GM18858 (cell line): ENCODE data around the gene TVP23A.

ENCODE experiments used
- ATAC-seq: cut with Tn5 transposase; IDR thresholded peaks from one replicate; pipeline ENCODE4 v1.9.1; 2021; ENCODE audit not compliant: unreplicated experiment

TVP23A gene

DNA sequence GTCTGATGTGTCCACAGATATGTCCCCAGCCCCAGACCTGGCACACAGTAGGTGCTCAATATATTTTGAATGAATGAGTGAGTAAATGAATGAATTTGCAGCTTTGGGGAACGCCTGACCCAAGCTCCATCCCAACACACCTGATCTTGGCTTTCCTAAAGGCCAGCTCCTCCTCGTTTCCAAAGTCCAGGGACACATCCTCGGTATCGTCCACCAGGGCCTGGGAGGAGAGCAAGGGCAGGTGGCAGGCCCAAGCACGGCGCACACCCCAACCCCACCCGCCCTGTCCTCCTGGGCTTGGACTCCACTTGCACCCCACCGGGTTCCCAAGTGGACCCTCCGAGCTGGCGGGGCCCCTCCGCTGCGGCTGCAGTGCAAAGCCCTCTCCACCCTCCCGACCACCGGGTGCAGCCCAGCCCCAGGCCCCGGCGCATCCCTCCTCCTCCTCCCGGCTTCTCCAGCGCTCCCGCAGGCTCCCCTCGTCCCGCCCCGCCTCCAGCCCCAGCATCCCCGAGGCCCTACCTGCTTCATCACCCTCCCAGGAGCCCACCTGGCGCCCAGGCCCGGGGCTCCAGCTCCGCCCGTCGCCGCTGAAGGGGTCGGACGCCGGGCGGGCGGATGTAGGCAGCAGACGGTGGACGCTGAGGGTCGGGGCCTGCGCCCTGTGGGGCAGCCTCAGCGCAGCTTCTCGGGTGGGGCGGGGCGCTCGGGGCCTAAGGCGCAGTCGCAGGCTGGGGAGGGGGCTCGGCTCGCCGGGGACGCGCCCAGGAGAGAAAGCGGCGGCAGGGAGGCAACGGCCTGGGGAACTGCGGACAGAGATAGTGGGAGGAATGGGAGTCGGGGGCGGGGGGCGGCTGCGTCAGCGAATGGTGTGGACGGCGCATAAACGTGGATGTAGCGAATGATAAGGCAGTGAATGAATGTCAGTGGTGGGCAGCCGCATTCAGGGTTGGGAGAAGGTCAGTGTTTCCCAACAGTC lies at the start of gene TVP23A:
Gene TVP23A (minus strand): TSS at position 832 of the 979 bp plus-strand sequence. CDS start 301 bp downstream, at position 531.
- ATAC-seq, result no peak

DNA sequence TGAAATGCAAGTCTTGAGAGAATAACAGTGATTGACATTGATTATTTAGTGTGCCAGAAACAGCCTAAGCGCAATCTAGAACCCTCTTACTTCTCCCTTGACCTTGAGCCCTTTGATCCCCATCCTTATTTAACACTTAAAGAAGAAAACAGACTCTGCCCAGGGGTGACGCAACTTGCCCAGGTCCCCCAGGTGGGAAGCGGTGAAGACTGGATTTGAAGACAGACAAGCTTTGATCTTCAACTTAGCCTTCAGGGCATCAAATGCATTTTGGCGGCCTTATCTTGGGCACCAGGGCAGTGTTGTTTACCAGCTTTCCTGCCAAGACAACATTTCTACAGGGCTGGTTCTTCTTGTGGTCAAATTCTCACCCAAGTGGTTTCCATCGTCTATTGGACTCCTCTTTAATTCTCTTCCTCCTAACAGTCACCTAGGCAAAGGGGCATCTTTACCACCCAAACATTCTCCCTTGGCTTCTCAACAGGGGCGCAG lies 49.6 kb upstream of the TVP23A start:
- no peak for ATAC-seq

DNA sequence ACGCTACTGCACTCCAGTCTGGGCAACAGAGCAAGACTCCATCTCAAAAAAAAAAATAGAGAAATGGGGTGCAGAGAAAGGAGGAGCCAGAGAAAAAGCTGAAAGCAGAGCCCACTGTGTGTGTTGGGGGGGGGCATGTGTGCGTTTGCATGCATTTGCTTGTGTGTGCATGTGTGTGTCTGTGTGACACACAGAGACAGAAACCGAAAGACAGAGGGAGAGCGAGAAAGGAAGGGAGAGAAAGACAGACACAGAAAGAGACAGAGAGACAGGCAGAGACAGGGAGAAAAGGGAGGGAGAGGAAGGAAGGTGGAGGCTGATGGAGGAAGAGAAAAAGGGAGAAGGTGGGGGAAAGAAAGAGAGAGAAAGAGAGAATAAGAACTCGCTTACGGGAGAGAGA lies 48.6 kb upstream of the TVP23A start:
- no peak for ATAC-seq

DNA sequence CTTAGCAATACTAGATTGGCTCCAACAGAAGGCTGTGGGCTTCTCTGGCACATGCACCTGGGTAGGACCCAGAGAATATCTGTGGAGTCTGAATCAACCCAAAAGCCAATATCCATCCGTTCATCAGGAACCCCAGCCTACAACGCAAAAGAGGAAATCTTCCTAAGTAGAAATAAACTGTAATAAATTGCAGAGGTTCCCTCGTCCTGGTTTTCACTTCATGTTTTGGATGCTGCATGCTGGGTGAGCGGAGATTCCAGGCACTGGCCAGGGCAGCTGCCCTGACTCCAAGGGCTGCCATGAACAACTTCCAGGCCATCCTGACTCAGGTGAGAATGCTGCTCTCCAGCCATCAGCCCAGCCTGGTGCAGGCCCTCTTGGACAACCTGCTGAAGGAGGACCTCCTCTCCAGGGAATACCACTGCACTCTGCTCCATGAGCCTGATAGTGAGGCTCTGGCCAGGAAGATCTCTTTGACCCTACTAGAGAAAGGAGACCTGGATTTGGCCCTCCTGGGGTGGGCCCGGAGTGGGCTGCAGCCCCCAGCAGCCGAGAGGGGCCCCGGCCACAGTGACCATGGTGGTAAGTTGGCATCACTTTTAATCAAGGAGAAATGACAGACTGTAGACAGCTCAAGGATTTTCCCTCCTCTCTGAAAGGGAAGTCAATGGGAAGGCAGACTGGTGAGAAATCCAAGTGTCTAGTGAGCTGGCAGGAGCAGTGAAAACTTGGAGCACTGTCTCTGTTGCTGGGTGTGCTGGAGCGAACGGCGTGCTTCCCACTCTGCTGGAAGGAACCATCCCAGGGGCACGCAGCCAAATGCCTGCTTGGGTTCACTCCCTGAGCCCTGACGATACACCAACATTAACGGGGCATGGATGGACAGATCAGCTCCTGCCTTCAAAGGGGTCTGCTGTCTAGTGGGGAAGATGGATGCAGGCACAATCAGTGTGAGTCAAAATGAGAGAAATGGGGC lies 47.7 kb upstream of the TVP23A start:
- no peak for ATAC-seq

GRCh38 chr16:10862438-10862837 lies 43.8 kb upstream of the TVP23A start:
- no peak for ATAC-seq

DNA sequence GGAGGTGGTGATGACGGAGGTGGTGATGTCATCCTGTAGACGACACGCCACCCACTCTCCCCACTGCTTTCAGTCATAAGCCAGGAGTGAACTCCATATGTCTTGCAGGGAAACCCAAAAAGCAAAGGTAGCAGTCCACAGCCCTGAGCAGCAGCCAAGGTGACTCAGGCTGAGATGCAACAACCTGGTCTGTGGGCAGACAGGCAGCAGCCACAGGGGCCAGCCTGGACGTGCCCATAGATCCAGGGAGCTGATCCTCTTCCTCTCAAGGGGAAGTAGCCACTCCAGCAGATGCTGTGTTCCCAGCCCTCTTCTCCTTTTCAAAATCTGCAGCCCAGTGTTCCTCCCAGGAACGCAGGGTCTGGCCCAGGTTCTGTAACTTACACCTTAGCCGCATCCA lies 41.1 kb upstream of the TVP23A start:
- no peak for ATAC-seq

DNA sequence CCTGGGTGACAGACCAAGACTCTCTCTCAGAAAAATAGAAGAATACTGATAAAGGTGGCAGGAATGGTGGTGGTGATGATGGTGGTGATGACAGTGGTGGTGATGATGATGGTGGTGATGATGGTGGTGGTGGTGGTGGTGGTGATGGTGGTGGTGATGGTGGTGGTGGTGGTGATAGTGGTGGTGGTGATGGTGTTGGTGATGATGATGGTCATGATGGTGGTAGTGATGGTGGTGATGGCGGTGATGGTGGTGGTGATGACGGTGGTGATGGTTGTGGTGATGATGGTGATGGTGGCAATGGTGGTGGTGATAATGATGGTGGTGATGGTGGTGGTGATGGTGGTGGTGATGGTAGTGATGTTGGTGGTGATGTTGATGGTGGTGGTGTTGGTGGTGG lies 40.4 kb upstream of the TVP23A start:
- no peak for ATAC-seq

DNA sequence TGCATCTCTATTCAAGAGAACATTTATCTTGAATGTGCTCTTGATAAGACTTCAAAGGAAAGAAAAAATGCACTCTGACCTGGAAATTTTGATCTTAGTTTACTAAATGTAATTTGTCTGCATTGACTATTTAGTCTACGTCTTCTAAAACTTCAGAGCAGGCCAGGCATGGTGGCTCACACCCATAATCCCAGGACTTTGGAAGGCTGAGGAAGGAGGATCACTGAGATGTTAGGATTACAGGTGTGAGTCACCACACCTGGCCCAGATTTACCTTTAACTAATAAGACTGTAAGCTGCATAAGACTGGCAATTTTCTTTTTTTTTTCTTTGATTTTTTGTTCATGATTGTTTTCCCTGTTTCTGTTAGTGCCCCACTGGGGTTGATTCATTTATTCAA lies 39.6 kb upstream of the TVP23A start:
- ATAC-seq, result no peak

DNA sequence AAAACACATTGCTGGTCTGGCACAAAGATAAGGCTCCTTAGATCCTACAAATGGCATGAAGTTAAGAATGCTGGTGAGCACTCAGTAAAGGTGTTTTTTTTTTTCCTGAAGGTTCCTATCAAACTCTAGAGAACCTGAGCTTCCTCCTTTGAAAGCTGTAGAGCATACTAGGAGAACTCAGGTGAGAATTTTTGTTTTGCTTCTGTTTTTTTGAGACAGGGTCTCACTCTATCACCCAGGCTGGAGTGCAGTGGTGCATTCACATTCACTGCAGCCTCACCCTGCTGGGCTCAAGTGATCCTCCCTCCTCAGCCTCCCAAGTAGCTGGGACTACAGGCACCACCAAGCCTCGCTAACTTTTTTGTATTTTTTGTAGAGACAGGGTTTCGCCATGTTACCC lies 37.4 kb upstream of the TVP23A start:
- no peak for ATAC-seq

DNA sequence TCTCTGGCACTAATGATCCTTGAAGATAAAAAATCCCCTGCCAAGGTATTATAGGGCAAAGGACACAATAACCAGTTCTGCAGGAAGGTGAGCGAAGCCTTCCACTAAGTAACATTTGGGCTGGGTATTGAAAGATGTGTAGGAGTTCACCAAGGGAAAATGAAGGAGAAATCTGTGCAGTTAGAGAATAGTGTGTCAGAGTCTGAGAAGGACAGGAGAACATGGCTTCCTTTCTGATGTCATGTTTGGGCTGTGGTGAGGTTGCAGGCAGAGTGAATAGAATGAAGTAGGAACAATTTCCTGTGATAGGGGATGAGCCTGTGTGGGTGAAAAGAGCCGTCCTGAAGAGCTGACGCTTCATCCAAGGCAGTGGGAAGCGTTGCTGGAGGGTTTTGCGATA lies 34.4 kb upstream of the TVP23A start:
- no peak for ATAC-seq

GRCh38 chr16:10852286-10852685 lies 33.7 kb upstream of the TVP23A start:
- ATAC-seq, result no peak

DNA sequence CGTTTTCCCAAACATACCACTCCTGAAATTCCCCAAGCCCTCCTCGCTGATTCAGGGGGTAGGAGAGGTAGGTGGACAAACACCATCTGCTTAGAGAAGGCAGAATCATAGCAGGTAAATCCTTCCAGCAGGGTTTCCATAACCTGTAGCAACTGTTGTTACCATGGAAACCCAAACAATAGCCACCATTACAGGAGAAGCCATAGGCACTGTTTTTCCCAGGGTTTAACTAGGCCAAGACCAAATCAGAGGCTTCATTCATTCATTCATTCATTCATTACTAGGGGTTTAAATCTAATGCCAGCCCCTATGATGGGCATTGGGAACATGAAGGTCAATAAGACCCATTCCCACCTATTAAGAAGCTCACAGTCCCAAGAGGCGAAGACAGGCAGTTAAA lies 32.9 kb upstream of the TVP23A start:
- no peak for ATAC-seq

GRCh38 chr16:10850478-10850850 lies 31.9 kb upstream of the TVP23A start:
- ATAC-seq, result no peak

GRCh38 chr16:10849736-10850477 lies 31.3 kb upstream of the TVP23A start:
- ATAC-seq, result no peak

GRCh38 chr16:10847176-10847575 lies 28.6 kb upstream of the TVP23A start:
- no peak for ATAC-seq

DNA sequence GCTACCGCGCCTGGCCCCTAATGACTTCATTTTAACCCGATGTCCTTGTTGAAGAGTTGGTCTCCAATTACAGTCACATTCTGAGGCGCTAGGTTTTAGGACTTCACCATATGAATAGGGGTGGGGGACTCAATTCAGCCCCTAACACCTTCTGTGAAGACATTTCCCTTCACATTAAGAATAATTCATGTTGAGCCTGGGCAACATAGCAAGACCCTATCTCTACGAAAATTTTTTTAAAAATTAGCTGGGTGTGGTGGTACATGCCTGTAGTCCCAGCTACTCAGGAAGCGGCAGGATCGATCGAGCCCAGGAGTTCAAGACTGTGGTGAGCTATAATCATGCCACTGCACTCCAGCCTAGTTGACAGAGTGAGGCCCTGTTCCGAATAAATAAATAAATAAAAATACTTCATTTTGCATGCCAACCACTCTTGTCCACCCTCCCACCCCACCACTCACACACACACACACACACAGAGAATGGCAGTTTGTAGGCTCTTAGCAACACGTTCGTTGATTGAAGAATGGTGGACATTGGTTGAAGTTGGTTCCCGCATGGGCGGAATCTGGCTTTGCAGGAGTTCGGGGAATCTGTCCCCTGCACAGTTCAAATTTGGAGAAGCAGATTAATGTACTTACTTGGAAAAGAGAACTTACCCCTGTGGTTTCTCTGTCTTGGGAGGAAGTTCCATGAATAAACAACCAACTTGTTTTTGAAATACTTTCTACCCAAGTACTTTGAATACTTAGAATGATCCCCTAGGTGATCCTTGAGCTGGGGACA lies 27.8 kb upstream of the TVP23A start:
- no peak for ATAC-seq

GRCh38 chr16:10840703-10841102 lies 22.1 kb upstream of the TVP23A start:
- ATAC-seq, result no peak

DNA sequence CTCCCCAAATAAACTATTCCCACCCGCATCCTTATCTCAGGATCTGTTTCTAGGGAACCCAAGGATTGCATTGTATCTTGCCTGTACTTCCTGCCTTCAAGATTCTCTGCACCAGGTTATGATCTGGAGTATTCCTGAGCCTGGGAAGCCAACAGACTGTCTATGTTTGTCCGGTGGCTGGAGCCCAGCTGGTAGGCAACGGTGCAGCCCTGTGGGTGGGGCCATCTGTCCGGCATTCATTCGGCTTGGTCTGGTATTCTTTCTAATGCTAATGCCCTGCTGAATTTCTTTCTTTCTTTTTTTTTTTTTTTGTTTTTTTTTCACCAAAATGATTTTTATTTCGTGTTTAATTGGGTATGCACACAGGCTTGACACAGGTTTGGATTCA lies 20.7 kb upstream of the TVP23A start:
- no peak for ATAC-seq

GRCh38 chr16:10838621-10839278 lies 20.2 kb upstream of the TVP23A start:
- no peak for ATAC-seq
